Endothelial cell of umbilical vein (primary cell): ENCODE data around the gene NR5A2. TPM values are rescaled to one million over a fixed set of nuclear protein-coding genes. Genes with fewer than 3 reads are reported as not detected.

Experiments
- BruUV-seq: library from RNA; stranded (reverse); fragments of 400-500 nt; replicated peaks from 2 replicates; lab custom pipeline; 2021; lab: Mats Ljungman, UMichigan
- CTCF ChIA-PET: fragments of 300-600, 350-600 bp; sonication (Branson Sonifier 250); formaldehyde crosslinking; loops from one replicate; lab custom pipeline; 2021; ENCODE audit warnings: antibody characterized with exemption, inconsistent platforms; lab: Charles Lee
- POLR2A ChIA-PET: fragments of 300-600, 350-600 bp; sonication (Branson Sonifier 250); formaldehyde crosslinking; loops from one replicate; lab custom pipeline; 2021; ENCODE audit warnings: antibody characterized with exemption, inconsistent platforms; lab: Charles Lee
- DNase-seq: peaks from one replicate; pipeline ENCODE4 v3.0.0-alpha.2; 2011; ENCODE audit warnings: low read depth, low spot score
- FAIRE-seq: peaks from 2 replicates; lab custom pipeline; 2011; peaks lifted over from hg19 to GRCh38; lab: Jason Lieb, UNC
- H2AFZ ChIP-seq: 2 replicates; pipeline ENCODE4 v1.6.0; 2012; ENCODE audit warnings: low read depth, low read length, control low read depth, inconsistent platforms
- H3K27ac ChIP-seq: 2 replicates; pipeline ENCODE4 v1.5.1; 2011; ENCODE audit warnings: low read depth, mild to moderate bottlenecking, control low read depth, low read length, moderate library complexity; ENCODE audit not compliant: insufficient read depth
- H3K27me3 ChIP-seq, 2 experiments: 2 replicates each; pipeline versions ENCODE4 v1.6.0 to v1.6.1; 2011; ENCODE audit warnings: low read length in 2 of 2, mixed read lengths in 1 of 2; ENCODE audit not compliant: control insufficient read depth in 2 of 2, insufficient read depth in 2 of 2
- H3K36me3 ChIP-seq, 2 experiments: 2 replicates in 1 of 2; 3 replicates in 1 of 2; pipeline ENCODE4 v1.5.1; 2011; ENCODE audit warnings: low read length in 2 of 2, mild to moderate bottlenecking in 1 of 2, moderate library complexity in 1 of 2; ENCODE audit not compliant: control insufficient read depth in 2 of 2, insufficient read depth in 2 of 2; ENCODE audit errors: extremely low read depth in 1 of 2
- H3K4me1 ChIP-seq: 3 replicates; pipeline ENCODE4 v1.5.1; 2011; ENCODE audit warnings: mild to moderate bottlenecking, low read length; ENCODE audit not compliant: control insufficient read depth, insufficient read depth; ENCODE audit errors: extremely low read depth
- H3K4me2 ChIP-seq: 2 replicates; pipeline ENCODE4 v1.6.1; 2011; ENCODE audit warnings: low read length, control low read depth, mixed read lengths; ENCODE audit not compliant: insufficient read depth
- H3K4me3 ChIP-seq, 3 experiments: fragments of 200-600 bp in 1 of 3; sonication (generic), shearing (Covaris generic) in 1 of 3; replicated peaks in 1 of 3; 2 replicates each; pipeline ENCODE4 v1.5.1; 2011 to 2016; ENCODE audit warnings: control low read depth in 3 of 3, low read length in 3 of 3, mild to moderate bottlenecking in 2 of 3, inconsistent platforms in 1 of 3, low read depth in 1 of 3, moderate library complexity in 1 of 3; ENCODE audit not compliant: insufficient read depth in 1 of 3
- H3K79me2 ChIP-seq: 2 replicates; pipeline ENCODE4 v1.6.0; 2012; ENCODE audit warnings: low read length, inconsistent platforms; ENCODE audit not compliant: control insufficient read depth, insufficient read depth
- H3K9ac ChIP-seq: replicated peaks from 2 replicates; pipeline ENCODE3; 2011; ENCODE audit warnings: low read length, control low read depth; ENCODE audit not compliant: insufficient read depth; ENCODE audit errors: extremely low read depth
- H3K9me1 ChIP-seq: replicated peaks from 3 replicates; pipeline ENCODE4 v1.6.0; 2011; ENCODE audit warnings: mild to moderate bottlenecking, low read length; ENCODE audit not compliant: control insufficient read depth, insufficient read depth; ENCODE audit errors: extremely low read depth
- H3K9me3 ChIP-seq: replicated peaks from 2 replicates; pipeline ENCODE4 v1.5.1; 2012; ENCODE audit warnings: low read length, inconsistent platforms; ENCODE audit not compliant: control insufficient read depth, insufficient read depth
- H4K20me1 ChIP-seq: replicated peaks from 2 replicates; pipeline ENCODE3; 2011; ENCODE audit warnings: mild to moderate bottlenecking, low read length; ENCODE audit not compliant: control insufficient read depth, insufficient read depth; ENCODE audit errors: extremely low read depth
- CTCF ChIP-seq, 2 donors: IDR thresholded peaks; 1 replicate in 1 of 2; 2 replicates in 1 of 2; pipeline ENCODE4 v1.5.1; 2011; ENCODE audit warnings: low read length in 2 of 2, mild to moderate bottlenecking in 2 of 2, moderate library complexity in 2 of 2, control low read depth in 1 of 2, inconsistent platforms in 1 of 2, low read depth in 1 of 2; ENCODE audit not compliant: insufficient read depth in 1 of 2; ENCODE audit errors: extremely low read depth in 1 of 2
- EZH2 ChIP-seq: IDR thresholded peaks from 2 replicates; pipeline ENCODE4 v1.6.1; 2012; ENCODE audit warnings: borderline replicate concordance, low read depth, mild to moderate bottlenecking, moderate library complexity, low read length, inconsistent platforms; ENCODE audit not compliant: severe bottlenecking
- FOS ChIP-seq: IDR thresholded peaks from 2 replicates; pipeline ENCODE4 v1.6.1; 2011; ENCODE audit warnings: mild to moderate bottlenecking, low read length, moderate library complexity, borderline replicate concordance; ENCODE audit not compliant: insufficient read depth
- GATA2 ChIP-seq: IDR thresholded peaks from 2 replicates; pipeline ENCODE4 v1.7.0; 2011; ENCODE audit warnings: low read depth, mild to moderate bottlenecking, moderate library complexity, mixed read lengths, low read length; ENCODE audit not compliant: insufficient read length, insufficient read depth
- JUN ChIP-seq: IDR thresholded peaks from 2 replicates; pipeline ENCODE4 v1.6.1; 2011; ENCODE audit warnings: borderline replicate concordance, low read depth; ENCODE audit not compliant: insufficient read length, insufficient read depth
- MAX ChIP-seq: IDR thresholded peaks from 2 replicates; pipeline ENCODE4 v1.6.1; 2011; ENCODE audit not compliant: insufficient read depth, insufficient read length
- MYC ChIP-seq: IDR thresholded peaks from one replicate; pipeline ENCODE4 v1.6.1; 2011; ENCODE audit warnings: mild to moderate bottlenecking, low read depth, low read length
- POLR2A ChIP-seq: IDR thresholded peaks from 2 replicates; pipeline ENCODE4 v1.6.1; 2012; ENCODE audit warnings: low read depth, mild to moderate bottlenecking, control low read depth, low read length
- POLR2AphosphoS5 ChIP-seq: IDR thresholded peaks from 2 replicates; pipeline ENCODE4 v1.6.1; 2012; ENCODE audit warnings: low read depth, mild to moderate bottlenecking, control low read depth, low read length, moderate library complexity; ENCODE audit not compliant: insufficient read depth
- dilution Hi-C: fragments of 300-500 bp; cut with MboI; formaldehyde crosslinking; loops from one replicate; pipeline ENCODE4 v1.15.0; 2019; ENCODE audit warnings: low sequenced_read_pairs; ENCODE audit not compliant: extremely low pct_ligation_motif_present
- intact Hi-C: fragments of 100-400 bp; cut with micrococcal nuclease; formaldehyde crosslinking; loops from one replicate; pipeline ENCODE4 v1.10.0; 2022
- polyA plus RNA-seq, 4 experiments: library from polyadenylated mRNA; depleted of rRNA in 3 of 4; stranded (reverse) in 3 of 4; unstranded in 1 of 4; fragments of >200 nt; gene quantifications; 2 replicates each; pipeline versions ENCODE4 v1.2.1 to v1.2.3, GENCODE V29; 2011 to 2012; ENCODE audit warnings: missing spikeins in 1 of 4
- total RNA-seq: library from RNA; stranded (reverse); gene quantifications from 2 replicates; pipeline ENCODE4 v1.2.3, GENCODE V29; 2021

Gene NR5A2
- total and polyA plus RNA-seq, 2 donors (not counting 3 experiments of a cell fraction or from before 2014, with no cell fraction given): 3.4 to 12.1 TPM

- Histone ChIP-seq H3K79me2 (no peaks in the 10 kb centered on the region), H3K27ac (no peak overlapping the region), H3K4me1 (peaks cover 41% of the 10 kb centered on the region), H3K9me3 (no peaks in the 10 kb centered on the region), H3K4me3 (no peak overlapping the region), H3K36me3 (no peaks in the 10 kb centered on the region), H4K20me1 (no peaks in the 10 kb centered on the region), H3K9me1 (no peaks in the 10 kb centered on the region), H2AFZ (no peak overlapping the region), H3K4me2 (no peak overlapping the region), H3K27me3 (no peaks in the 10 kb centered on the region), H3K9ac (no peak overlapping the region)
- dilution Hi-C loops (no loop called here), intact Hi-C loops (loop anchor here (5.0 kb wide), 2 partner anchors 338 to 347 kb away; no protein-coding TSS in a partner anchor)
- ChIA-PET CTCF (interaction anchor here (1.9 kb wide), 1 partner anchor 12 kb away, joined by 5 read pairs; no protein-coding TSS in a partner anchor), POLR2A (no interaction called here)
- no peak for FAIRE-seq
- BruUV-seq: no TSS peak
- no peak for DNase-seq
- TF ChIP-seq POLR2A (no peak), CTCF (IDR thresholded peaks at IDR 0.05; ENCODE audit: extremely low read depth in 1 of 2, insufficient read depth in 1 of 2, low read depth in 1 of 2, low read length in 2 of 2) (no peak), EZH2 (no peak), MYC (no peak), POLR2AphosphoS5 (no peak), GATA2 (no peak), MAX (no peak), FOS (no peak), JUN (no peak)
Measured at GRCh38 chr1:200079232-200079940, 51.9 kb downstream of the NR5A2 start.
